ENCODE results near the gene FXR2.

DNA sequence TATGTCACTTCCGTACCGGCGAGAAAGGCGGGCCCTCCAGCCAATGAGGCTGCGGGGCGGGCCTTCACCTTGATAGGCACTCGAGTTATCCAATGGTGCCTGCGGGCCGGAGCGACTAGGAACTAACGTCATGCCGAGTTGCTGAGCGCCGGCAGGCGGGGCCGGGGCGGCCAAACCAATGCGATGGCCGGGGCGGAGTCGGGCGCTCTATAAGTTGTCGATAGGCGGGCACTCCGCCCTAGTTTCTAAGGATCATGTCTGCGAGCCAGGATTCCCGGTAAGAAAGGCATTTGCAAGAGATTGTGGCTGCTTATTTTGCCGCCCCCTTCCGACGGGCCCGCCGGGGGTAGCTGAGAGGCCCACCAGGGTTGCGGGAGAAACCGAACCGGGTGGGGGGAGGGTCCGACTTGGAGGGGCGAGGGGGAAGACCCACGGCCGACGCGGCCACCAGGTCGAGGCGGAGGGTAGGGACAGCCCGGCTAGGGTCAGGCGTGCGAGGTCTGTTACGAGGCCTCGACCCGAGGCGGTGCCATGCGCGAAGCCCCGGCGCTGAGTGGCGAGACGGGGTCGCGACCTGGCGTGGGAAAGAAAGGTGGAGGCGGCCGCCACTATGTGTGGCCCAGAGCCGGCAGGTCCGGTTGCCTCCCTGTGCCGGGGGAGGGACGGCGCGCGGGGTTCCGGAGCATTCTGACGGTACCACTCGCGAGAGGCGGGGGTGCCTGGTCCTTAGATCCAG is 41.9 kb downstream of the FXR2 start:
- TF ChIP-seq, protein P1, sequence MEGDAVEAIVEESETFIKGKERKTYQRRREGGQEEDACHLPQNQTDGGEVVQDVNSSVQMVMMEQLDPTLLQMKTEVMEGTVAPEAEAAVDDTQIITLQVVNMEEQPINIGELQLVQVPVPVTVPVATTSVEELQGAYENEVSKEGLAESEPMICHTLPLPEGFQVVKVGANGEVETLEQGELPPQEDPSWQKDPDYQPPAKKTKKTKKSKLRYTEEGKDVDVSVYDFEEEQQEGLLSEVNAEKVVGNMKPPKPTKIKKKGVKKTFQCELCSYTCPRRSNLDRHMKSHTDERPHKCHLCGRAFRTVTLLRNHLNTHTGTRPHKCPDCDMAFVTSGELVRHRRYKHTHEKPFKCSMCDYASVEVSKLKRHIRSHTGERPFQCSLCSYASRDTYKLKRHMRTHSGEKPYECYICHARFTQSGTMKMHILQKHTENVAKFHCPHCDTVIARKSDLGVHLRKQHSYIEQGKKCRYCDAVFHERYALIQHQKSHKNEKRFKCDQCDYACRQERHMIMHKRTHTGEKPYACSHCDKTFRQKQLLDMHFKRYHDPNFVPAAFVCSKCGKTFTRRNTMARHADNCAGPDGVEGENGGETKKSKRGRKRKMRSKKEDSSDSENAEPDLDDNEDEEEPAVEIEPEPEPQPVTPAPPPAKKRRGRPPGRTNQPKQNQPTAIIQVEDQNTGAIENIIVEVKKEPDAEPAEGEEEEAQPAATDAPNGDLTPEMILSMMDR (IDR thresholded peaks at IDR 0.05) = no peak
- peak in 1 of 2 donors; percentile 95 for TF ChIP-seq POLR2A (IDR thresholded peaks at IDR 0.05)

All from lower leg skin (tissue), 3 donors.